Activated CD8-positive, alpha-beta T cell treated with anti-CD3 and anti-CD28 coated beads for 36 hours (primary cell): Measurements from ENCODE around the gene VENTX. TPM values are rescaled to one million over a fixed set of nuclear protein-coding genes. Genes with fewer than 3 reads are reported as not detected.

Experiments used
- ATAC-seq: fragments of 200-7000 bp; cut with Tn5 transposase; one replicate; pipeline ENCODE4 v1.10.0; 2021; ENCODE audit warnings: mild to moderate bottlenecking, moderate library complexity
- CTCF ChIA-PET: fragments of 350-600 bp; sonication (Branson Sonifier 250); formaldehyde crosslinking; loops from one replicate; lab custom pipeline; 2021; ENCODE audit warnings: antibody characterized with exemption; lab: Charles Lee
- POLR2A ChIA-PET: fragments of 350-600 bp; sonication (Branson Sonifier 250); formaldehyde crosslinking; loops from one replicate; lab custom pipeline; 2021; ENCODE audit warnings: antibody characterized with exemption; lab: Charles Lee
- DNase-seq: peaks from one replicate; pipeline ENCODE4 v3.0.0-alpha.2; 2020
- H3K27ac Mint-ChIP-seq: one replicate; pipeline ENCODE4 v1.8.0; 2021; ENCODE audit warnings: mild to moderate bottlenecking, mixed read lengths
- H3K27me3 Mint-ChIP-seq: one replicate; pipeline ENCODE4 v1.8.0; 2021; ENCODE audit warnings: mixed read lengths
- H3K36me3 Mint-ChIP-seq: one replicate; pipeline ENCODE4 v1.8.0; 2021; ENCODE audit warnings: low read depth, mixed read lengths
- H3K4me1 Mint-ChIP-seq: one replicate; pipeline ENCODE4 v1.8.0; 2021; ENCODE audit warnings: low read depth, mixed read lengths
- H3K4me3 Mint-ChIP-seq: one replicate; pipeline ENCODE4 v1.8.0; 2021; ENCODE audit warnings: mild to moderate bottlenecking, moderate library complexity, mixed read lengths
- H3K9me3 Mint-ChIP-seq: one replicate; pipeline ENCODE4 v1.8.0; 2021; ENCODE audit warnings: mixed read lengths
- intact Hi-C: fragments of 100-400 bp; cut with micrococcal nuclease; formaldehyde crosslinking; loops from one replicate; pipeline ENCODE4 v1.10.0; 2022
- total RNA-seq, 2 experiments: library from RNA; stranded (reverse); gene quantifications; one replicate each; pipeline ENCODE4 v1.2.3, GENCODE V29; 2021
- TF ChIP-seq, protein P1 (sequence below): fragments of 200-600 bp; IDR thresholded peaks from one replicate; pipeline ENCODE4 v1.8.0; 2022; ENCODE audit warnings: antibody characterized with exemption, mild to moderate bottlenecking

Gene VENTX
- total RNA-seq, 2 experiments from 2014 or later = 0.09 TPM; not detected in 1

GRCh38 chr10:133258818-133259601, 21.4 kb downstream of the VENTX start:
- ATAC-seq = peak; percentile 47
- no peaks in the 10 kb centered on the region for H3K9me3 Mint-ChIP-seq
- TF ChIP-seq, protein P1, sequence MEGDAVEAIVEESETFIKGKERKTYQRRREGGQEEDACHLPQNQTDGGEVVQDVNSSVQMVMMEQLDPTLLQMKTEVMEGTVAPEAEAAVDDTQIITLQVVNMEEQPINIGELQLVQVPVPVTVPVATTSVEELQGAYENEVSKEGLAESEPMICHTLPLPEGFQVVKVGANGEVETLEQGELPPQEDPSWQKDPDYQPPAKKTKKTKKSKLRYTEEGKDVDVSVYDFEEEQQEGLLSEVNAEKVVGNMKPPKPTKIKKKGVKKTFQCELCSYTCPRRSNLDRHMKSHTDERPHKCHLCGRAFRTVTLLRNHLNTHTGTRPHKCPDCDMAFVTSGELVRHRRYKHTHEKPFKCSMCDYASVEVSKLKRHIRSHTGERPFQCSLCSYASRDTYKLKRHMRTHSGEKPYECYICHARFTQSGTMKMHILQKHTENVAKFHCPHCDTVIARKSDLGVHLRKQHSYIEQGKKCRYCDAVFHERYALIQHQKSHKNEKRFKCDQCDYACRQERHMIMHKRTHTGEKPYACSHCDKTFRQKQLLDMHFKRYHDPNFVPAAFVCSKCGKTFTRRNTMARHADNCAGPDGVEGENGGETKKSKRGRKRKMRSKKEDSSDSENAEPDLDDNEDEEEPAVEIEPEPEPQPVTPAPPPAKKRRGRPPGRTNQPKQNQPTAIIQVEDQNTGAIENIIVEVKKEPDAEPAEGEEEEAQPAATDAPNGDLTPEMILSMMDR = no peak
- peak overlapping the region; percentile 45 for H3K4me3 Mint-ChIP-seq
- CTCF ChIA-PET = interaction anchor here (2.0 to 3.5 kb wide), 2 partner anchors 16 to 116 kb away, joined by 7 to 28 read pairs; partner anchors contain the start of gene ADAM8
- POLR2A ChIA-PET = interaction anchor here (0.8 to 3.8 kb wide), 6 partner anchors 13 to 134 kb away, joined by 3 to 32 read pairs (median 4); partner anchors contain the start of gene ADAM8
- H3K27me3 Mint-ChIP-seq = peaks cover 2% of the 10 kb centered on the region
- peak; percentile 96 for DNase-seq
- H3K4me1 Mint-ChIP-seq = peaks cover 55% of the 10 kb centered on the region
- H3K27ac Mint-ChIP-seq = peak overlapping the region; percentile 82
- intact Hi-C loops = no loop called here
- H3K36me3 Mint-ChIP-seq = peaks cover 9% of the 10 kb centered on the region

DNA sequence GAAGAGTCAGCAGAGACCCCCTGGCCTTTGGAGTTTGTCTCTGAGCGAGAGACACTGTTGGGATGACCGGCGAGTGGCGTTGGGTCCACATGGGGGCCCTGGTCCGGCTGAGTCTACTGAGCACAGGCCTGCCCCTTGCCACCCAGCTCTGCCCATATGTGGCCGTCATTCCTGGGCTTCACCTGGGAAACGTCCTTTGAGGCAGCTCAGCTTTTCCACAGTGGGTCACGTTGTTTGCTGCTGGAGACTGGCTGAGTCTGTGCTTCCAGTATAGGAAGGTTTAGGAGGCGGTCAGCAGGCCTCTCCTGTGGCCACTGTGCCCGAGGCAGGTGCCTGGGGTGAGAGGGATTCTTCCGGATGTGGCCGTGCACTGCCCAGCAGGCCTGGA, 21.9 kb downstream of the VENTX start:
- ATAC-seq (no peak), DNase-seq (no peak)
- CTCF ChIA-PET = interaction anchor here (2.0 to 3.5 kb wide), 2 partner anchors 16 to 116 kb away, joined by 7 to 28 read pairs; partner anchors contain the start of gene ADAM8
- Mint-ChIP-seq H3K36me3 (peaks cover 9% of the 10 kb centered on the region), H3K27me3 (peaks cover 2% of the 10 kb centered on the region), H3K4me1 (peaks cover 59% of the 10 kb centered on the region), H3K27ac (peak overlapping the region; percentile 82), H3K9me3 (no peaks in the 10 kb centered on the region), H3K4me3 (peak overlapping the region; percentile 45)
- intact Hi-C loops = no loop called here
- TF ChIP-seq, protein P1 = no peak
- POLR2A ChIA-PET = interaction anchor here (0.8 to 3.8 kb wide), 4 partner anchors 16 to 133 kb away, joined by 3 to 32 read pairs (median 6); partner anchors contain the start of gene ADAM8

DNA sequence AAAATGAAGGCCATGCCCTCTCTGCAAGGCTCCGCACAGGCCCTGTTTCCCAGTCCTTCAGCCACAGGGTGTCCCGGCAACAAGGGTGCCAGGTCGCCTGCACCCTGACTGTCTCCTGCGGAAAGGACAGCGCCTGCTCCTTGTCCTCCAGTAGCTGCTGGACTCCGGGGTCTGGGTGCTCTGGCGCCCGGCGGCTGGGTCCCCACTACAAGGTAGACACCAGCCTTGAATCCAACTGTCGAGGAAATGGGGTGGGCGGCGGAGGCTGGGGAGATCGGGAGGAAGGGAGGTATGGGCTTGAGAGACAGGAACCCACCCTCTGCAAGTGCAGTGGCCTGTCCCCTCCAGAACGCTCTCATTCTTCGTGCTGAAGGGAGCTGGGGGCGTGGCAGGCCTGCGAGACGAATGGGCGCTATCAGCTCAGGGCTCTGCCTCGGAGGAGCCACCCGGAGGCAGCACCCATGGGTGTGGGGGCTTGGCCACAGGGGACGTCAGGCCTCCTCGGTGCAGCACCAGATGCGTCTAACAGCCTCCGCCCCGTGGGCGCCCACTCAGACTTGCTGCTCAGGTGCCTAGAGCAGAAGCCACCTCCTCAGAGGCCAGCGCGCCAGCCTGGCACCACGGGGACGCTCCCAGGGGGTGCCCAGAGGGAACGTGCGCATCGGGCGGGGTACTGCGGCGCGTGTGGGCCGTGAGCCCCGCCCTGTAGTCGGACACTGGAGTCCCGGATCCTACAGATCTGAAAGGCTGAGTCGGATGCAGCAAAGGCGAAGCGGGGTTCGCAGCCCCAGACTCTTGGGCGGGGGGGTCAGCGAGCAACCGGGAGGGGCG, 23.5 kb downstream of the VENTX start:
- H3K27ac Mint-ChIP-seq = peak overlapping the region; percentile 90
- POLR2A ChIA-PET = interaction anchor here (1.4 to 4.6 kb wide), 2 partner anchors 11 to 15 kb away, joined by 4 to 46 read pairs; partner anchors contain the start of gene ADAM8
- peak; percentile 93 for DNase-seq

DNA sequence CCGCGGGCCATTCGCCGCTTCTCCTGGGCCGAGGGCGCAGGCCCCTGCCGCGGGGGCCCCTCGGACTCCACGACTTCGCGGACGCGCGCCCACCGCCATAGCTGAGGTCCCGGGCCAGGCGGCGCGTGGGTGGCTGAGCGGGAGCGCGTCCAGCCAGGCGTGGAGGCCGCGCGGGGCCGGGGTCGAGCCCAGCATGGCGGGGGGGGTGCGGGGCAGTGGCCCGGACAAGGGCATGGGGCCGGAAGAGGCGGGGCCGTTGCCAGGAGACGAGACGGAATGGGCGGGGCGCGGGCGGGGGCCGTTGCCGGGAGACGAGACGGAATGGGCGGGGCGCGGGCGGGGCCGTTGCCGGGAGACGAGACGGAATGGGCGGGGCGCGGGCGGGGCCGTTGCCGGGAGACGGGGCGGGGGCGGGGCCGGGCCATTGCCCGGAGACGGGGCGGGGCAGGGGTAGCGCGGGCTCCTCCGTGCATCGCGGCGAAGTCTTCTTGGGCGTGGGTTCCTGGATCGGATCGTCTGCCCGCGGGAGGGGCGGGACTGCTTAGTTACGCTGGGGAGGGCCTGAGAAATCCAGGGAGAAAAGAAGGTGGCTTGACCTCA, 24.2 kb downstream of the VENTX start:
- Mint-ChIP-seq H3K27ac (no peak overlapping the region), H3K9me3 (no peaks in the 10 kb centered on the region), H3K27me3 (peaks cover 2% of the 10 kb centered on the region), H3K4me3 (peak overlapping the region; percentile 76), H3K4me1 (peaks cover 66% of the 10 kb centered on the region), H3K36me3 (peaks cover 9% of the 10 kb centered on the region)
- DNase-seq (peak; percentile 91), ATAC-seq (peak; percentile 41)
- TF ChIP-seq, protein P1 = no peak
- ChIA-PET CTCF (interaction anchor here (0.6 to 1.1 kb wide), 3 partner anchors 45 to 118 kb away, joined by 3 read pairs; no protein-coding TSS in a partner anchor), POLR2A (interaction anchor here (1.4 to 4.6 kb wide), 3 partner anchors 10 to 15 kb away, joined by 4 to 46 read pairs (median 12); partner anchors contain the start of gene ADAM8)
- intact Hi-C loops = no loop called here

More for the DNA sequence above, 23.5 kb downstream of the VENTX start:
- no peaks in the 10 kb centered on the region for H3K9me3 Mint-ChIP-seq
- CTCF ChIA-PET = interaction anchor here (0.6 to 1.1 kb wide), 3 partner anchors 15 to 118 kb away, joined by 3 to 4 read pairs (median 3); partner anchors contain the start of gene ADAM8
- peaks cover 66% of the 10 kb centered on the region for H3K4me1 Mint-ChIP-seq
- peak overlapping the region; percentile 76 for H3K4me3 Mint-ChIP-seq
- intact Hi-C loops = no loop called here
- peaks cover 9% of the 10 kb centered on the region for H3K36me3 Mint-ChIP-seq
- TF ChIP-seq, protein P1 = peak; percentile 11
- peak; percentile 69 for ATAC-seq
- H3K27me3 Mint-ChIP-seq = peaks cover 2% of the 10 kb centered on the region
